GM19035 (cell line): Measurements from ENCODE around the gene ARID1B.

Experiments
- ATAC-seq: cut with Tn5 transposase; IDR thresholded peaks from one replicate; pipeline ENCODE4 v1.9.1; 2021; ENCODE audit not compliant: unreplicated experiment

The ARID1B gene

DNA sequence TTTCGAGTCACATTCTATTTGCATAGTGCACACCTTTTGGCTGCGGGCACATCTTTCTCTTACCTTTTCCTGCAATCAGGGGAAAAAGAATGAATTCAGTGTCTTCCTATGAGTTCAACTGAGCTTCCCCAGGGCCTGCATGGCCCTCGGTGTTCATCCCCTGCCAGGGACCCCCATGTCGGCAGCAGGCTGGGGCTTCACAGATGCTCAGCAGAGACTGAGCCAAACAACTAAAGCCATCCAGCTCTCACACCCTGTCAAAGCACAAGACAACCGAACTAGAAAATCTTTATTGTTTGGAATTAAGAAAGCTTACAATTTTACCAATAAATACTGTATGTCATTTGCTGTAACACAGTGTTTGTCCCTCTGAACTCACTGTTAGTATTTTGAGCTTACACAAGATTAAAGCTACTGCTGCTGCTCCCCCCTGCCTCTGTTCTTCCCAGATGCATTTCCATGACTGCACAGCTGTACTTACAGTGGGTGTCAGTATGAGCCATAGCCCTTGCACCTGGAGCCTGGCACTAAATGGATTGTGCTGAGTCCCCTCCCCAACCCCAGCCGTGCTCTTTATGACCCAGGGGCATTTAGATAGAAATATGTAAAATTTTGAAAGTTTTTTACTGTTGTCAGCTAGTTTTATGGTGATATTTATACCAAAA is 340.4 kb downstream of the ARID1B start:
- ATAC-seq, result no peak

DNA sequence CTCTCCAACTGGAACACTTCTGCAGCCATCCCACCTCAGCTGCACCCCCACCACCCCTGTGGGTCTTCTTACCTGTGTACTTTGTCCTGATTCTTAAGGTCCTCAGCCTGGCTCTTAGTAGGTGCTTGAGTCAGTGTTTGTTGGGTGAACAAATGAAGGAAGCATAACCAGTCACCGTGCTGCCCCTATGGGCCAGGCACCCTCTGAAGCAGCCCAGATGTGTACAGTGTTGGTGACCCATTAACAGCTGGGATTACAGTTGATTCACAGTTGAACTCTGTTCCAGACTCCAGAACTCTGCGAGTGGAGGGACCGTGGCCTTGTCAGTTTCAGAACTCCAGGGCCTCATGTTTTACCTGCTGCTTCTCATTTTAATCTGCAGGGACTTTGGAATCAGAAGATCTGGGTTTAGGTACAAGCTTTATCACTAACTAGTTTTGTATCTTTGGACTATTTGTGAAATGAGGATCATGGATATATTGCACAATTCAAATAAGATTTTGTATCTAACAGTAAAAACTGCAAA is 342.4 kb downstream of the ARID1B start:
- no peak for ATAC-seq

DNA sequence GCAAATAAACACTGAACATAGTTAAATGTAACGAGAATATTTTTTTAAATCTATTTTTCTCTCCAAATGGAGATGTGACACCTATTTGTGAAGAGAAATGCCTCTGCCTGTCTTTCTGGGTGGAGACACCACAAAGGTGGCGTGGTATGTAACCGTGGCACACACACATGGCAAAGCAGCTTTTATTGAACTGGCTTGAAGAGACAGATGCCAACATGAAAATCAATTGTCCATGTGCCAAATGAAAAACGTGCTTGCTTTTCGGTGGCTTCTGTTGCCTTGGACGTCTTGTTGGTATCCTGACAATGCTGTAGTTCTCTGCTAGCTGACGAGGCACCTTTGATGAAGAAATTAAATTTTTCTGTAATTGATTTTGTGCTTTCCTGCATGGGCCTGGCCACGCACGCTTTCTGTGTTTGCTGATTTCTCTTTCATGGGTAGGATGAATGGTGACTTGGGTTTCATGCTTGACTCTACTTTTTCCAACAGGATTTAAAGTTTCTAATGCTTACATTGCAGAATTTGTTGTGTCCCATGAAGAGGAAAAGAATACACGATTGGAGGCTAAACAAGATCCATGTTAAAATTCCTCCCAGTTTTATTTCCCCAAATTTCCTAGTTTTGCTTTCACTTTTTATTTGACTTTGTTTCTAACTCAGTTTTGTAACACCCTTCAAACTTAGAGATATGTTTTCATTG is 343.5 kb downstream of the ARID1B start:
- no peak for ATAC-seq

DNA sequence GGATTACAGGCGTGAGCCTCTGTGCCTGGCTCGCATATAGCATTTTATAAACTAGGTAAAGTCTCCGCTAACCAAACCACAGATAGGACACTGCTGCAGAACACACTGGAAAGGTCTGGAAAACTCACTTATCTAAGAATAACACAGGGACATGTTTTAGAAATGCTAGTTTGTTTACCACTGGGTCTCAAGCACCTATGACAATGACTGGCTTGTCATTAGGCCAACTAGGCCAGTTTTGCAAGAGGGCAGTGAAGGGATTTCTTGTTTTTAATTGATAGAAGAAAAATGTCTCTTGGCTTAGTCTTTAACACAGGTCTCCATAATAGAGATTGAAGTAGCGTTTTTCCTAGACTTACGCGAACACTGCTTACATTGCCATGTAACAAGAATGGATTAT is 344.7 kb downstream of the ARID1B start:
- ATAC-seq, result no peak

DNA sequence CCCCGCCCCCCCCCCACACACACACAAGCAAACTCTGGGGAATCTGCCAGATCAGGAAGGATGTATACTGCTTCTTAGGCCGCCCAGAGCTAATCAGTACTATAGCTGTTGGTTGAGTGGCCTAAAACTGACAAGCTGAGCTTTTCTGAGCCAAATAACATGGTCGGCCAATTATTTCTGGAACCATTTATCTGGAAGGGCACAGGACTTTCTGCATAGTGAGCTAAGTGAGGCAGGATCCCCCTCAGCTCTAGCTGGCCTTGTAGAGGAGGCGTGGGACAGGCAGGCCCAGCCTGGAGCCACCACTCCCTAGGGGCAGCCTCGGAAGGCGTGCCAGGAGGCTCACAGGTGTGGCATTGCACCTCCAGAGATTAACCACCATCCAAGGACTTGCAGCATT is 346.1 kb downstream of the ARID1B start:
- ATAC-seq, result no peak

DNA sequence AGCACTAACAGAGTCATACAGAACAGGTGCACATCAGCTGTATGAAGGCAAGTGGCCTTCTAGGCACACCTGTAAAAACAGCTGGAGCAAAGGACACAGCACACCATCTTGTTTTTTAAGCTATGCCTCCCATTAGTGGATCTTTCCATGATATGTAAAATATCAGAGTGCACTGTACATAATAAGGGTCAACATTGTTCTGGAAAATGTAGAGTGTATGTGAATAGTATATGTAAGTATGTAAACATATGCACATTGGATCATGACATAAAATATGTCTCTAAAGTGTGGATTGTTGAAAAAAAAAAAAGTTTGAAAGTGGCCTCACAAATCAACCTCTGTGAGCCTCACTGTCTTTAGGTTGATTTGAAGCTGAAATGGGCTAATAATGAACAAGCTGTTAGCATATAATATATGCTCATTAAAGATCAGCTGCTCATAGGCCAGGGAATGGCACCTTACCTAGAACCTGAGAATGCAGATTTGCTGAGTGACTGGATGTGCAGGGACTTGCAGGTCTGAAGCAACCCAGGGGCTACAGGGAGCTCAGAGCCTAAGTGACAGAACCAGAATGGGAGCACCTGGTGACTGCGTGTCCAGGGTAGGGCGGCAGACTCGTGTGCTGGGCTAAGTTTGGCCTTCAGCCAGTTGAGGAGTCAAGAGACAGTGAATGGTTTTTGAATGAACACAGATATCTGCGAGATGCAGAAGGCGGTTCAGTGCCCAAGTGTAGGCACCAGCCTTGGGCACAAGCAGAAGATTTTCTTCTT is 347.5 kb downstream of the ARID1B start:
- no peak for ATAC-seq

DNA sequence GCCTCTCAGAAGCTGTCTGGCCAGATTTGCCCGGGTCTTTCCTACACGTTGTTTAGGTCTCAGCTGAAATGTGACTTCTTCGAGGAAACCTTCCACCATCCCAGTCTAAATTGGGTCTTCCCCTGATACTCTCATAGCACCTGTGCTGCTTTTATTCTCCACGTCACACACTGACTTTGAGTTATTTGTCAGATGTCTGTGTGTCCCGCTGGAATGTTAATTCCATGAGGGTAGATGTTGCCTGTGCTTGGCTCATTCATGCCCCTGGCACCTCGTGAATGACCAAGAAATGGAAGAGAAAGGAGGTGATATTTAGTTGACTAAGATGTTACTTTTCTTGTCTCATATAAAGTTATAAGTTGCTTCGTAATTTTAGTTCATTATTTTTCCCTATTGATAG is 348.4 kb downstream of the ARID1B start:
- no peak for ATAC-seq

DNA sequence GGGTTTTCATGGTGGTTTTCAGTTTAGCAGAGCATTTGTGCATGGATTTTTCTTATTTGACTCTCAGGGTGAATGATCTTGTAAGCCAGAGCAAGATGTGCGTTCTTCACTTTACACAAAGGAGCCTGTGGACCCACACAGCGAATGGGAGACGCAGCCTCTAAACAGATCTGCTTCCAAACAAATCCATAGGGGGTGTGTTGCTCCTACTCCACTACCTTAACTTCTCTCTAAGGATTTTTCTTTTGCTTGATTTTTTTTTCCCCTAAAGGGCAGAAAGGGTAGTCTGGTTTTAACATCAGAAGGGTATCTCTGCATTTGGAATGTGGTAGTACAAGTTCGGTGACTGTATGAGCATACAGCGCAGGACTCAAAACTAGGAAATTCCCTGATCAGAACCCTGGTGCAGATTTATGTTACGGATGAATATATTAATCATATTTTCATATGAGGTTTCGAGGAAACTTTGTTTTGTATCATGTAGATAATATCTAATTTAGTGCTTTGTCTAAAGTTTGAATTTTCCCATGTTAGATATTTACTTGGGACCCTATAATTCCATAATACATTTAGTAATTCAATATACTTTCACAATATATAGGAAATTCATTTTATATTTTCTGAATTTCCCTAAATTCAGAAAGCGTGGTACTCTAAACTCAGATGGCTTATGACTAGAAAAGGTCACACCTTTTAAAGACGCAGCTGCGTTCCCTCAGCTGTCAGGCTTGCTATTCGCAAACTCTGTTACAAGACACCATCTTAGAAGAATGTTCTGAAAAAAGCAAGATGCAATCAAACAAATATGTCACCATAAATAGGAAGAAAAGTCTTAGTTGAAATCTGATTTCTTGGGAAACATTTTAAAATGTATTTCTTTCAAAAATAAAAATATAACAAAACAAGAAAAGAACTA is 349.3 kb downstream of the ARID1B start:
- ATAC-seq, result no peak

DNA sequence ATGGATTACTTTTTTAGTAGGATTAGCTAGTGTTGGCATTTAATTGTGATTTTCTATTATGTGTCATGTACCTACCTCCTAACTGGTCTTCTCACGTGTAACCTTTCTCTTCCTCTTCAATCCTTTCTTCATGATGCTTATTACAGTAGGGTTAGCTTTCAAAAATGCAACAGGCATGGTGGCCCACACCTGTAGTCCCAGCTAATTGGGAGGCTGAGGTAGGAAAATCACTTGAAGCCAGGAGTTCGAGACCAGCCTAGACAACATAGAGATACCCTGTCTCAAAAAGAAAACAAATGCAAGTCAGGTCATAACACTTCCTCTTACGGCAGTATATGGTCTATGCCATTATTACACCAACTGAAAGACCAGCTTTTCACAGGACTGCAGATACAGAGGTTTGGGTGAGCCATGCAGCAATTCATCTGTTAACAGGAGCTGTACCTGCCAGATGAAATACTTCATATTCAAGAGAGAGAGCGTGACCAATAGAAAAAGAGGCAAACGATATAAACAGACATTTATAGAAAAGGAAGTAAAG is 351.1 kb downstream of the ARID1B start:
- no peak for ATAC-seq

DNA sequence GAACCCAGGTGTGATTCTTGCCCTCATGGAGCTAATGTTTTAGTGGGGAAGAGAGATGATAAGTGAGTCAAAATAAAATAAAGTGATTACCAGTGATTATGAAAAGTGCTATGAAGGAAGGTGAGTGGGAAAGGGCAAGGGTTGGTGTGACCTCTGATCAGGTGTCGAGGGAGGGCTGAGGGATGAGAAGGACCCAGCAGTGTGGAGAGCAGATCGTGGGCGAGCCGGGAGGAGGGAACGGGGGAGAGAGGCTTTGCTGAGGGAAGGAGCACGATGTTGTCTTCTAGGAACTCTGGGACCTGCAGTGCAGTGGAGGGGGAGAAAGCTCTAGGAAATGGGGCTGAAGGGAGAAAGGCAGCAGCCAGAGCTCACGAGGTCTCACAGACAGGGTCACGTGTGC is 354.1 kb downstream of the ARID1B start:
- ATAC-seq, result no peak

DNA sequence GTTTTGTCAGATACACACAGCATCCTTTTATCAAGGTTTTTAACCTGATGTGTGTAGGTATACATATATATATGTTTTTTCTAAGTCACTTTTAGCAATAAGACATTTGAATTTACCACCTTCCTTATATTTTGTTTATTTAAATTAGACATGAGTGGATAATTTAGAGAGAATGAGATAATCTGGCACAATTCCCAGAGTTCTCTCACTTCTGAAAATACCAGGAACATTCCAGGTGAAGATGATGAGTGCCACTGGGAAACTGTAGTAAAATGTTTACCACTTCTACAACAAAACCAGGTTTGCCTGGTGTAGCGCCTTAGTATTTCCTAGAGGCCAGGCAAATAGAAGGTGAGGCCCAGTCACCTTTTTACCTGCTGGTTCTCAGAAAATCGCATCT is 356.7 kb downstream of the ARID1B start:
- ATAC-seq, result no peak

DNA sequence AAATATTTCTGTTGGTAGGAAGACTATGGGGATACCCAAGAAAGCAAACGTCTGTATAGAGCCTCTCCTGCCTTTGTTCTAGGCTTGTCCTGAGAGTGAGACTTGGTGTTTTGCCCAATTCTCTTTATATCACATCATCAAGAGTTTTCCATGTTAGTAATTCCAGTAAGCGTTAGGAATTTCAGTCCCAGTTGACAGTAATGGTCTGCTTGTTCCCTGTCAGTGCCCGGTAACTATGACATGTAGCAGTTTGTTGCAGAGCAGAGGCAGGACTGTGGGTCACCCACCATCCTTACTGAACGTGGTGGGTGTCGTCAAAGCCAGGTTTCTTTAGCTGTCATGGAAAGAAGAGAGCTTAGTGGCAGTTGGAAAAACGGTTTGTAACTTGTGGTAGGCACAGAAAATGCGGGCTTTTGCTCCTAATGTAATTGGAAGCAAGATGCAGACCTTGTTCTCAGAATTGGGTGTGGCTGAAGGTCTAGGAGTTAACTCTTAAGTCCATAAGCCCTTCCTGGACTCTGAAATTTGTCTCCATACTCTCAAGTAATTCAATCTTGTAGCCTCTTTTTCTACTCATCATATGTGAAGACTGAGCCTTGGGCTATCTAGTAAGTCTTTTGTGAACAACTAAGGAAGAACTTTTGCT is 357.3 kb downstream of the ARID1B start:
- no peak for ATAC-seq

DNA sequence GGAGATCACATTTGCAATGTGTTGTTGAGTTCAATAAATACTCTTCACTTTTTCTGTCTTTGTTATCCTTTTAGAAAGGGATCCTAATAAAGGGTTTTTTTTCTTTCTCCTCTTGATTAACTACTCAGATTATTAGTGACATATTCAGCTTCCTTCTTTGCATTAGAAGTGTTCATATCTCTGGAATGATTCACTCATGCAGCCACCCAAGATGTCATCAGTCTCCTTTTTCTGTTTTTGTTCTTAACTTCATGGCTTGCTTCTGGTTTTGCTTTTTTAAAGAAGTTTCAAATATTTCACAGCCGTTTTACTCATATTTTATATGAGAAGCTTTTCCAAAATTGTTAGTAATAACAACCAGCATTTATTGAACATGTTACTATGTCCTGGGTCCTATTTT is 358.5 kb downstream of the ARID1B start:
- ATAC-seq, result no peak

DNA sequence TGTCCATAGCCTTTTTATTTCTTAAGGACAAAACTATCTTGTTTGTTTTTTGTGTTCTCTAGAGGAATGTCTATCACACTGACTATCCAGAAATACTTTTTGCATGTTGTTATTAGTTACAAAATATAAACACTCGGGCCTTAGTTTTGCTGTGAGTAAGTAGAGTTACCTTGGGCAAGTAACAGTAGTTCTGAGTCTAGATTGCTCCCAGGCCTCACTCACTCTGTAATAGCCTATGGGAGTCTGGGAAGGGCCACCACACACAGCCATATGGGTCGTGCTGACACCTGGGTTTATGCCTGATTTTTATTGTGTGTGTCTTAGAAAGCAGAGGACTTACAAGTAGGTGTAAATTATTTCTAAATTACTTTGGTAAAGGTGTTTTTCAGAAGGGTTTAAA is 360.3 kb downstream of the ARID1B start:
- no peak for ATAC-seq

DNA sequence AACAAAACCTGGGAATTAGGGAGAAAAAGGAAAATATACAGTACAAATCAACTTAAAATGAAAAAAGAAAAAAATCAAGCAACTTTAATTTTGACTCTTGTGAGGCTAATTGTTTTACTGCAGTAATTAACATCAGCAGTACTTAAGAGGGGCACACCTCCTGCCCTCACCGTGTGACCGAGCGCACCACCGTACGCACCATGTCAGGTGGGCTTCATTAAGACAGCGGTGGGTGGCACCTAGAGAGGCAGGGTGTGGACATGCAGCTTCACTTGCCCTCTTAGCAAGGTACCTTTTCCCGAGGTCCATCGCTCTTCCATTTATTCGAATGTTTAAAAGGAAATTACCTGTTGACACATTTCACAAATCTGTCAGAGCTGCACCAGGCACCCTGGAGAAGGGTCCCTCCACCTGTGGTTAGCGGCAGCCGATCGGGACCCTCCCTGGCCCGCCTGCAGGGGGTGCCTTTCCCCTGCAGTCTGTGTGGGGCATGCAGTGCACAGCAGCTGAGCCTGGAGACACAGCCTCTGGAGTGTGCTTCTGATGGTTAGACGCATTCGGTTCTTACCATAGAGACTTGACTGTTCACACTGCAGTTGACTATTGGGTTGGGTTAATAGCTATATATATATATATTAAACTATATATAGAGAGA is 362.0 kb downstream of the ARID1B start:
- no peak for ATAC-seq

DNA sequence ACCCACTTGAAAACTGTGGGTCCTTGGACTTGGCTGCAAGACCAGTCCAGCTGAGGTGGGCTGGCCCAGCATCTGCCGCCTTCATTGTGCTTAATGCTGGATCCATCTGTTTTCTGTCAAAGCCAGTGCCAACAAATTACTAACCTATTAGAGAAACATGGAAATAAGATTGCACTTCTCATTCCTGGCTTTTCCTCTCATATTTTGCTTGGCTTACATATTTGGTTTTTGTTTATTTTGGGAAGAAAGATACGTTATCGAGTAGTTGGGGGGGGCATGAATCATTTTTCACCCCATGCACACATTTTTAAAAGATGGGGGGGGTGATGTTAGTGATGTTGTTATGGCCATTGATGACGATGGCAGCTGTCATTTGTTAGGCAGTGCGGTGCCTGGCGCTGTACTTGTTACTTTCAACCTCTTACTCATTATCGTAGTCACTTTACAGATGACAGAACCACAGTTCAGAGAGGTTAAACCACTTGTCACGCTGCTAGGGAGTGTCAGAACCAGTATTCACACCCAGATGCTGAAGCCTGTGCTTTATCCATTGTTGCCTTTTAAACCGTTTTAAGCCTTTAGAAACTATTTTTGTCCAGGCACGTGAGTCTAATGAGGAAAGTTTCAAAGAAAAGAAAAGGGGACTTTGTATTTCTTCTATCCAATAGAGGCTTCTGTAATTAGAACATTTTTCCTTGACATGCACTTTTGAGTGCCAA is 366.2 kb downstream of the ARID1B start:
- no peak for ATAC-seq

DNA sequence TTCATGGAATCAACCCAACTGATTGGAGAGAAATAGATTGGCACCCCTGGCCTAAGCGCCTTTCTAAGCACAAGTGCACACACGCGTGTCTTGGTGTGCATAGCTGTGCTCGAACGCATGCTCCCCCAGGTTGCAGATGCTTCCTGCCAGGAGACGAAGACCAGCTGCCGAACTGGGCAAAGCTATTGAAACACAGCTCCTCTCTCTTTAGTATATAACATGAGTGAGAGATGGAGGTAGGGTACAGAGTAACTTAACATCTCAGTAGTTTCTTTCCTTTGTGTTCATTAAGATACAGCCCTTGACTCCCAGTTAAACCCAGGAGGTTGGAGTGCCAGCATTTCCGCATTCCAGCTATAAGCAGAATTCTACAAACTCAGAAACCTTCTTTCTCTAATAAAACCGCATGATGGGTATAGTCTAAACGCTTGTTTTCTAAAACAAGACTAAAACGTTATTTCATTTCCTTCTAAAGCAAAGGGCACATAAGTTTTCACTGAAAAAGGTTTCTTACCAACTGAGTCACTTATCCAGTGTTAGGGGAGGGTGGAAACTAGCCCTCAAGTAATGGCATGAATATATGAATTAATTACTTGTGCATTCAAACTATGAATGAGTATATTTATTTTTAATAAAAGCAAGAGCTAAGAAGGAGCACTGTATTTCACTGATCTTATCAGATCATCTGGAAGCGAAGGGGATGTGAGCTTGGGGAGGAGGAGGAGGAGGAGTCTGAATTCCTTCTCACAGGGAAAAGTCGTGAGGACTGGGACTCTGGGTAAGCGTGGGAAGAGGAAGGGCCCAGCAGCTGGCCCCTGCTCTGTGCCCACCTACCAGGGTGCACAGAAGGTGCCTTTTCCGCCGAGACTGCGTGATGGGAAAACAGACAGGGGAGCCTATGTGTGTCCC is 367.0 kb downstream of the ARID1B start:
- ATAC-seq, result no peak
